Measurements from ENCODE around the gene ZDHHC22.

Gene ZDHHC22

DNA sequence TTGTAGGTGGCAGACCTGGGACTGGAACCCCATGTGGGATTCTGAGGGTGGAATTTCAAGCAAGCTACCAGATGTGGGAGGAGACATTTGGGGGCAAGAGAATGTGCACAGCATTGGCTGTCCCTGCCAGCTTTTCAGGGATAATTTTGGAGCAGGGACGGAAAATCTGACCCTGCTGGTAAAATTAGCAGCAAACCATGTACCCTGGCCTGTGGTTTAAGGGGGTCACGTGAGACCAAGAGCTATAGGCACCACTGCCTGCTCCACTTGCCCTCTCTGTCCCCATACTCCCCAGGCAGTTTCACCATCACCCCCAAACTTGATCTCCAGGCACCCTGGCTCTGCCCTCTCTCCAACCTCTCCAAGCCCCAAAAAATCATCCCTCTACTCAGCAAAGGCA is 13.5 kb upstream of the ZDHHC22 start:
- DNase-seq = no peak

DNA sequence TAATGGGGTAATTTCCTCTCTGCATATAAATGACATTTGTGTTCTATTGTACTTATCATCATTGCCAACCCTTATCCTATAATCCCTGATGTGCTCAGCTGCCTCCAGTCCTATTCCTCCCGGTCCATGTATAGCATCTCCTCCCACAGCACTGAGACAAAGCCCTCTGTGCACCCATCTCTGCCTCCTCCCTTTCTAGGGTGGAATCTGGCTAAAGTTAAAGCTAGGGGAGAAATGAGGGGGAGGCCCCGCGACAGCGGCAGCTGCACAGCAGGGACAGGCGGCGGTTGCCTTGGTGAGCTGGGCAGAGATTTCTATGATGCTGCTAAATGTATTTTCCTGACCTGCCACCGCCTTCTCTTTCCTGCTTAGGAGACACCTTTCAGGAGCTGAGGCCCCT is 12.8 kb upstream of the ZDHHC22 start:
- DNase-seq = no peak

DNA sequence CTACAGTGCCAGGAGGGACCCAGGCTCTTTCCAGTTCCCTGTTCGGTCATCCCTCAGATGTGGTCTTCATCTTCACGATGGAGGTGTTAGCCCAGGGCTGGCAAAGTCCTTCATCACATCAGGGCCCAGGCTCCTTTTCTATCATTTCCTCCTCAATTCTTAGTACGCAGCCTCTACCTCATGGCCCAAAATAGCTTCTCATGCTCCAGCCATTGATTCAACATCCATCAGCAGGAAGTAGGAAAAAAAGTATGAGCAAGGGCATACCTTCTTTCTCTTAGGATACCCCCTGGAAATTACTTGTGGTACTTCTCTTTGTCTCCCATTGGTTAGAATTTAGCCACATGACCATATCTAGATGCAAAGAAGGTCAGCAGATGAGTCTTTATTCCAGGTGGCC is 12.2 kb upstream of the ZDHHC22 start:
- no peak for DNase-seq

DNA sequence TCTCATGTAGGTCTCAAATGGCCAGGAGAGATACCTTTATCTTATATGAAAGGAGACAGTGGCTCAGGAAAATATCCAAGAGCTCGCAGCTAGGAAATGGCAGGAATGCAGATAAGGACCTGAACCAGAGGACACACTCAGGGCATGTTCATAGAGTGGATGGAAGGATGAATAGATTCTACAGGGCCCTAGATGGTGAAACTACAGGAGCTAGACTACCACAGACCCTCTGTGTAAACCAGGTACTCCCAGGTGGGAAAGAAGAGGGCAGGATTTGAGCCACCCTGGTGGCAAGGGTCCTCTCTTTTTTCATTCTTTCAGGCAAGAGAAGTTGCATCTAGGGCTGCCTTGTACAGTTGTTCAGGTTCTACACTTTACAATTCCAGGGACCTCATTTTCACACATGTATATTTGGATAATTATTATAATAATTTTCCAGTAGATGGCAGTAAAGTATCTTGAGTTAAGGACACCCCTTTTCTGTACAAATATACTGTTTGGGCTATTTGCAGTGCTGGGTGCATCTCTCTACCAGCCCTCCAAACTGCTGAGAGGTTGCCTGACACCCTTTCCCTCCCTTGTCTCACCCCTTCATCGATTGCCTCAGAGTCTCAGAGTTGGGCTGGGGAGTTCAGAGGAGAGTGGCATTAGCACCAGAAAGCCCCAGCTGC is 10.5 kb upstream of the ZDHHC22 start:
- DNase-seq = no peak

- no peak for DNase-seq
Measured at GRCh38 chr14:77151245-77151644, 9.7 kb upstream of the ZDHHC22 start.

DNA sequence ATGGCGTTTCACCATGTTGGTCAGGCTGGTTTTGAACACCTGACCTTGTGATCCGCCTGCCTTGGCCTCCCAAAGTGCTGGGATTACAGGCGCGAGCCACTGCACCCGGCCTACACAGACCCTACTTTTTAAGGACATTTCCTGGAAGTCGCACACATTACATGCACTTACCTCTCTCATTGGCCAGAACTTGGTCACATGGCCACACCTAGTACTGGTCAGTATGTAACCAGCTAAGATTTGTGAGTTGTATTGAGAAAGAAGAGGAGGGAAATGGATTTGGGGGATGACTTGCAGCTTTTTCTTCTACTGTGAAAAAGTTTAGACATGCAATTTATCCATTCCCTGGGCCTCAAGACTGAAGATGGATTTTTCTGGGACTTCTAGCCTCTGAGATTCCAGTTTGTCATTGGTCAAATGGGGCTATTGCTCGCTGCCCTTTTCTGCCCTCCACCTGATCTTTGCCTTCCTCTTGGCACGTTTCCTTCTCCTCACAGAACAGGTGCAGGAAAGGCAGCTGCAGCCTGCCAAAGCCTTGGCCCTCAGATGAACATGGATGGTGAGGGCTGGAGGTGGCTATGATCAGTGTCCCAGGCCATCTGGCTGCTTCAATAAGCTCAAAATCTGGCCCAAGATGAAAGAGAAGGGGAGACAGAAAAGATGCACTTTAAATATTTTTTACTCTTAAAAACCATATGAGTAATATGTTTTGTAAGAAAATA is 7.1 kb upstream of the ZDHHC22 start:
- DNase-seq = no peak

- DNase-seq = no peak
Measured at GRCh38 chr14:77145975-77146740, 4.6 kb upstream of the ZDHHC22 start.

GRCh38 chr14:77144412-77145115 is 3.0 kb upstream of the ZDHHC22 start:
- DNase-seq = no peak

- no peak for DNase-seq
Measured at GRCh38 chr14:77143071-77143470, 1.5 kb upstream of the ZDHHC22 start.

- no peak for DNase-seq
Measured at GRCh38 chr14:77142005-77142800, 612 bp upstream of the ZDHHC22 start.

- no peak for DNase-seq
Measured at GRCh38 chr14:77140359-77141213, 1.0 kb downstream of the ZDHHC22 start.

GRCh38 chr14:77139540-77140358 is 1.8 kb downstream of the ZDHHC22 start:
- DNase-seq = no peak

- DNase-seq = no peak
Measured at GRCh38 chr14:77139022-77139421, 2.6 kb downstream of the ZDHHC22 start.

GRCh38 chr14:77133720-77134338 is 7.8 kb downstream of the ZDHHC22 start:
- no peak for DNase-seq

GRCh38 chr14:77131871-77132486 is 9.6 kb downstream of the ZDHHC22 start:
- DNase-seq = no peak

GRCh38 chr14:77131206-77131605 is 10.4 kb downstream of the ZDHHC22 start:
- no peak for DNase-seq

- no peak for DNase-seq
Measured at GRCh38 chr14:77130386-77130785, 11.2 kb downstream of the ZDHHC22 start.

GRCh38 chr14:77128414-77128891 is 13.1 kb downstream of the ZDHHC22 start:
- DNase-seq = no peak

DNA sequence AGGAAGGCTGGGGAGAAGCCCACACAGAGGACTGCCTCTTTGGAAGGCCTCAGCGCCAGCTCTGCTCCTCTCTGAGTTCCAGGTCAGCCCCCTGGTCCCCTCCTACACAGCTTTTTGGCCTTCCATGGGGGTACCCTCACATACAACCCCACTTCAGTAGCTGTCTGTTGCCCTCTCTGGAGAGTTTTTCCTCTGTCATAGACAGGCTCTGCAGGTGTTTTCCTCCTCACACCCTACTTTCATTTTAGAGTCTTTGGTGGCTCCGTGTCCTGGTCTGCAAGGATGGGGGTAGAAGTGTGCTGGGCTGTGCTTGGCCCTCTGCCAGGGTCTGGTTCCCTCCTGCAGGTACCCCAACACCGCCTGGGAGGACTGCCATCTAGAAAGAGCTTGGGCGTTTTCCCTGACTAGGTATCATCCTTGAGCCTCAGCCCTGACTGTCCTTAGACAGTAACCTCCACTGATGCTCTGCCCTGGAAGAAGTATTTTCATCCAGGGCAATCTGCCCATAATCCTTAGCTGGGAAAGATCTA is 15.1 kb downstream of the ZDHHC22 start:
- DNase-seq = no peak

Measured in activated gamma-delta T cell (primary cell).